GM15510 (cell line): Measurements from ENCODE around the gene RASD2.

Source experiments
- POLR2A ChIP-seq: IDR thresholded peaks from 3 replicates; pipeline ENCODE4 v1.6.1; 2011; ENCODE audit warnings: borderline replicate concordance; ENCODE audit not compliant: insufficient read length; ENCODE audit errors: extremely low read depth

Gene RASD2

GRCh38 chr22:35564975-35565867 lies 24.6 kb downstream of the RASD2 start:
- TF ChIP-seq POLR2A, result no peak

GRCh38 chr22:35567351-35568141 lies 26.9 kb downstream of the RASD2 start:
- no peak for TF ChIP-seq POLR2A

GRCh38 chr22:35568751-35569739 lies 28.4 kb downstream of the RASD2 start:
- no peak for TF ChIP-seq POLR2A

- no peak for TF ChIP-seq POLR2A
Observed at GRCh38 chr22:35569916-35570315, 29.3 kb downstream of the RASD2 start.

- TF ChIP-seq POLR2A, result no peak
Observed at GRCh38 chr22:35570686-35571194, 30.1 kb downstream of the RASD2 start.

- no peak for TF ChIP-seq POLR2A
Observed at GRCh38 chr22:35572556-35572955, 31.9 kb downstream of the RASD2 start.

GRCh38 chr22:35575116-35575748 lies 34.6 kb downstream of the RASD2 start:
- no peak for TF ChIP-seq POLR2A

GRCh38 chr22:35576671-35577070 lies 36.0 kb downstream of the RASD2 start:
- TF ChIP-seq POLR2A, result no peak

- no peak for TF ChIP-seq POLR2A
Observed at GRCh38 chr22:35577799-35578659, 37.4 kb downstream of the RASD2 start.

GRCh38 chr22:35578836-35579575 lies 38.4 kb downstream of the RASD2 start:
- no peak for TF ChIP-seq POLR2A

- no peak for TF ChIP-seq POLR2A
Observed at GRCh38 chr22:35580351-35581022, 39.9 kb downstream of the RASD2 start.

GRCh38 chr22:35581023-35581413 lies 40.4 kb downstream of the RASD2 start:
- no peak for TF ChIP-seq POLR2A
